Measurements from ENCODE around the gene ITGA2B.
"Not testable (repeated sequence)": the region's sequence is repeated elsewhere in the genome, so short reads cannot be mapped to it uniquely, and the experiment has no call there.

ITGA2B gene

GRCh38 chr17:44368391-44369243 is 20.8 kb downstream of the ITGA2B start:
- DNase-seq (ENCODE audit: low spot score): not testable (repeated sequence)

GRCh38 chr17:44367231-44367979 is 22.0 kb downstream of the ITGA2B start:
- no peak for DNase-seq (ENCODE audit: low spot score)

- DNase-seq (ENCODE audit: low spot score): not testable (repeated sequence)
Observed at GRCh38 chr17:44365051-44365450, 24.4 kb downstream of the ITGA2B start.

- peak; percentile 57 for DNase-seq (ENCODE audit: low spot score)
Observed at GRCh38 chr17:44363613-44364159, 25.8 kb downstream of the ITGA2B start, which contains the start of gene FAM171A2. Gene FAM171A2 (minus strand): TSS chr17:44363853. CDS start chr17:44363714, 139 bp downstream.

- DNase-seq (ENCODE audit: low spot score): no peak
Observed at GRCh38 chr17:44362949-44363612, 26.4 kb downstream of the ITGA2B start.

GRCh38 chr17:44362459-44362948 is 26.9 kb downstream of the ITGA2B start:
- no peak for DNase-seq (ENCODE audit: low spot score)

GRCh38 chr17:44361292-44362260 is 27.9 kb downstream of the ITGA2B start:
- DNase-seq (ENCODE audit: low spot score): no peak

GRCh38 chr17:44360826-44361225 is 28.6 kb downstream of the ITGA2B start:
- DNase-seq (ENCODE audit: low spot score): no peak

GRCh38 chr17:44360144-44360533 is 29.3 kb downstream of the ITGA2B start:
- DNase-seq (ENCODE audit: low spot score): peak; percentile 40

- no peak for DNase-seq (ENCODE audit: low spot score)
Observed at GRCh38 chr17:44359458-44360143, 29.8 kb downstream of the ITGA2B start.

GRCh38 chr17:44359006-44359405 is 30.4 kb downstream of the ITGA2B start:
- no peak for DNase-seq (ENCODE audit: low spot score)

GRCh38 chr17:44358066-44358465 is 31.4 kb downstream of the ITGA2B start:
- no peak for DNase-seq (ENCODE audit: low spot score)

GRCh38 chr17:44356241-44356640 is 33.2 kb downstream of the ITGA2B start:
- DNase-seq (ENCODE audit: low spot score): no peak

GRCh38 chr17:44355642-44356099 is 33.8 kb downstream of the ITGA2B start:
- DNase-seq (ENCODE audit: low spot score): no peak

- no peak for DNase-seq (ENCODE audit: low spot score)
Observed at GRCh38 chr17:44354582-44355561, 34.6 kb downstream of the ITGA2B start.

GRCh38 chr17:44353672-44354331 is 35.6 kb downstream of the ITGA2B start:
- DNase-seq (ENCODE audit: low spot score): no peak

GRCh38 chr17:44352828-44353671 is 36.4 kb downstream of the ITGA2B start:
- DNase-seq (ENCODE audit: low spot score): no peak

All from Ammon's horn (tissue), 1 donor.